Measurements from ENCODE around the gene KIAA0825.

DNA sequence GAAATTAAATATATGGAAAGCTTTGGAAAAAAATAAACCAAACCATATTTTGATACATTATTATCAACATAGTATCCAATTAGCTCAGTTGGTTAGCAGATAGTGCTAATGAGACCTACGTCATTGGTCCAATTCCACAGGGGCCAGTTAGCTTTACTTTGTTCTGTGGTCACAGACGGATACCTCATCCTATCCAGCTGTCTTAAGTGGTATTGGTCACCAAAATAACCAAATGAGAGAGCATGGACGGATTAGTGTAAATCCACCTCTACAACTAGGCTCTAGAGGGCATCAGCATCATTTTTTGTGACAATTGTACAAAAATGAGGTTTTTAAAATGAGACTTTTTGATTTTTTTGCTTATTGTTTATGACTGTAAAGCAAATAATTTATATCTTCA is 364.2 kb downstream of the KIAA0825 start:
- TF ChIP-seq, protein P1, sequence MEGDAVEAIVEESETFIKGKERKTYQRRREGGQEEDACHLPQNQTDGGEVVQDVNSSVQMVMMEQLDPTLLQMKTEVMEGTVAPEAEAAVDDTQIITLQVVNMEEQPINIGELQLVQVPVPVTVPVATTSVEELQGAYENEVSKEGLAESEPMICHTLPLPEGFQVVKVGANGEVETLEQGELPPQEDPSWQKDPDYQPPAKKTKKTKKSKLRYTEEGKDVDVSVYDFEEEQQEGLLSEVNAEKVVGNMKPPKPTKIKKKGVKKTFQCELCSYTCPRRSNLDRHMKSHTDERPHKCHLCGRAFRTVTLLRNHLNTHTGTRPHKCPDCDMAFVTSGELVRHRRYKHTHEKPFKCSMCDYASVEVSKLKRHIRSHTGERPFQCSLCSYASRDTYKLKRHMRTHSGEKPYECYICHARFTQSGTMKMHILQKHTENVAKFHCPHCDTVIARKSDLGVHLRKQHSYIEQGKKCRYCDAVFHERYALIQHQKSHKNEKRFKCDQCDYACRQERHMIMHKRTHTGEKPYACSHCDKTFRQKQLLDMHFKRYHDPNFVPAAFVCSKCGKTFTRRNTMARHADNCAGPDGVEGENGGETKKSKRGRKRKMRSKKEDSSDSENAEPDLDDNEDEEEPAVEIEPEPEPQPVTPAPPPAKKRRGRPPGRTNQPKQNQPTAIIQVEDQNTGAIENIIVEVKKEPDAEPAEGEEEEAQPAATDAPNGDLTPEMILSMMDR (IDR thresholded peaks at IDR 0.05): no peak
- no peak for TF ChIP-seq EP300 (IDR thresholded peaks at IDR 0.05; ENCODE audit: low read depth)
- TF ChIP-seq POLR2A (IDR thresholded peaks at IDR 0.05): no peak
- TF ChIP-seq POLR2AphosphoS5 (IDR thresholded peaks at IDR 0.05): no peak
